HUDEP-2 (cell line): Measurements from ENCODE around the gene FRG2B.
"Not testable (repeated sequence)": the region's sequence is repeated elsewhere in the genome, so short reads cannot be mapped to it uniquely, and the experiment has no call there.

Source experiments
- DNase-seq, 76 experiments: peaks; one replicate each; lab custom pipeline; 2025; ENCODE audit not compliant: unreplicated experiment in 76 of 76; lab: John Stamatoyannopoulos, UW

FRG2B gene

DNA sequence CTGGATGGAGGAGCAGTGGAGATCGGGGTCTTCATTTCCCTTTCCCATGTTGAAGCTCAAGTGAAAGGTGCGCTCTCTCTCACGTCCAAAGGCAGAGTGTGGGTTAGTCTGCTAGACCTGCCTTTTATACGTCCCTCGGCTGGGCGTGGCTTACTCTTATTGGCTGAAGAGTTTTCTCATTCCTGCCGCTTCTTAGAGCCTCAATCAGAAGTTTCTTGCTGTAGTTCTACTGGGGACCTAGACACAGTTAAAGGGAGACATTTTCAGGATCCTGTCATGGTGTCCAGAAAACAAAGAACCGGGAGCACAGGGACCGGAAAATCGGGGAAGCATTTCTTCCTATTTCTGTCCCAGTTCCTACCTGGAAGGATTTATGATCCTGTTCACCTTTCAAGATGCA lies at the start of gene FRG2B:
Gene FRG2B, minus strand, starts transcription at position 101 of the 400 bp plus-strand sequence. Its CDS starts 53 bp downstream, at position 48.
- not testable (repeated sequence) for DNase-seq

- not testable (repeated sequence) for DNase-seq
These were observed 40.9 kb upstream of the FRG2B start for GRCh38 chr10:133667446-133667845.

GRCh38 chr10:133663544-133664160 lies 37.1 kb upstream of the FRG2B start:
- not testable (repeated sequence) for DNase-seq

DNA sequence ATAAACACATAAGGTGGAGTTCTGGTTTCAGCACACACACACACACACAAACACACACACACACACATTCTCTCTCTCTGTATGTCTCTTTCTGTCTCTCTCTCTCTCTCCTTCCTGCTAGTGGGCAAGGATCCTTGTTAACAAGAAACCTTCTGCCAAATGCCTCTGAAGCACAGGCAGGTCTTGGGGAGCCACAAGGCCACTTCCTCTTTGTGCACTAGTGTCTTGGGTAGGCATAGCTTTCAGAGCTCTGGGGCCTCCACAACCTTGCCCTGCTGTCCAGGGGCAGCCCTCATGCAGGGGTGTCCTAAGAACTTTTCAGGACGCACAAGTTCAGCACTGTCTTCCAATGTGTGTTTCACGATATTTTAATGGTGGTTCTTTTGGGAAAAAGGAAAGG lies 34.5 kb upstream of the FRG2B start:
- not testable (repeated sequence) for DNase-seq

DNA sequence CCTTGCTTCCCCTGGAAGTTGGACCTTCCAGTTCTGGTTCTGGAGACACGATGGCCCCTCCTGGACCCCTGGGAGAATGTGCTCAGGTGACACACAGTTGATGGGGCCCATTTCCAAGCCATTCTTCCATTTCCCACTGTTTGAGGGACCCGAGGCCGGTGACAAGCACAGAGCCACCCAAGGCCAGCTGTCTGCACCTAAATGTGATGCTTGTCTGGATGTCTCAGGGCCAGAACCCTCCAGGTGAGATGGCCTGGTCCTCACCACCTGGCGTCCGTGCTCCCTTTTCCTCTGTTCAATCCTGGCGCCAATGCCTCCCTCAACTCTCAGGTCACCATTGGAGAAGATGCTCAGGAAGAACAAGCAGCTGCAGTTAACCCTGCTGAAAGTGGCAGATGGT lies 33.9 kb upstream of the FRG2B start:
- not testable (repeated sequence) for DNase-seq

GRCh38 chr10:133657276-133657675 lies 30.7 kb upstream of the FRG2B start:
- not testable (repeated sequence) for DNase-seq

- DNase-seq, result not testable (repeated sequence)
These were observed 22.4 kb upstream of the FRG2B start for GRCh38 chr10:133648872-133649455.

DNA sequence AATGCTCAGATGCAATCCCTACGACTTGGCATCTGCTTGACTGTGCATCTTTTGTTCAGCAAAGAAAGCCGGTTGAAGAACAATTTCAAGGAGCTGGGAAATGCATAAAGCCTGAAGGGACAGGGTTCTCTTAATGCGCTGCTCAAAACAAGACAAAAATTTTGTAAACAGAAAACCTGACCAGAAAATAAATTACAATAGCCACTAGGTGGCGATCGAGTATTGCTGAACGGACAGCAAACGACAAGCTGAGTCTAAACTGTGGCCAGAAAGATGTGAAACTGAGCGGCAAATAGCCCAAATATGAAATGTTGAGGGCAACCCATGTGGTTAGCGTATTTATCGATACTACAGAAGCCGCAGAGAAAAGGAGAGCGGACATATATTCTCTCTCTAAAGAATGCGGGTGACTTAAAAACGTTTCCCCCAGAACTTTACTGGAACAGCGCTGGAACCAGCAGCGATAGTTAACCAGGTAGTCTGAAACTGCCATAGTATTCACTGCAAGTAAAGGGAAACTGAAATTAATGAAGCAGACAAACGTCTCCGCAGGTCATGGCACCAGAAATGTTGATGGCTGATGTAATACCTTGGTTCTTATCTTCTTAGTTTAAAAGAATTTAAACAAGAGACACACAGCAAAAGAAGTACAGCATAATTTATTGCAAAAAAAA lies 20.6 kb upstream of the FRG2B start:
- not testable (repeated sequence) for DNase-seq

DNA sequence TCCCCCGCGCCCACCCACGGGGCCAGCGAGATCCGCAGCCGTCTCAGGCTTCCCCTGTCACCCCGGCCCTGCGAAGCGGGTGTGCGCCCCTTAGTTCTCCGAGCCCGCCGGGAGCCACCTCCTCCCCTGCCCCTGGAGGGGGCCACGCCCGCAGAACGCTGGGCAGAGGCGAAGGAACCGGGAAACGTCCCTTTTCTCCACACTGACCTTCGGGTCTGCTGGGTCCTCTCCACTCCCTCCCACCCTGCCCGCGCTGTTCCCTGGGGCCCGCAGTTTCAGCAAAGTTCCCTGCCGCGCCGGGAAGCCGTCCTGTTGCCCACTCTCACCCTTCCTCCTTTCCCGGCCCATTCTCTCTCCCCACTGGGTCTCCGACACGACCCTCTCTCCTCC lies 11.2 kb upstream of the FRG2B start:
- not testable (repeated sequence) for DNase-seq

- DNase-seq, result not testable (repeated sequence)
These were observed 10.7 kb upstream of the FRG2B start for GRCh38 chr10:133637202-133637845.

GRCh38 chr10:133630723-133631249 lies 4.2 kb upstream of the FRG2B start:
- DNase-seq, result not testable (repeated sequence)

DNA sequence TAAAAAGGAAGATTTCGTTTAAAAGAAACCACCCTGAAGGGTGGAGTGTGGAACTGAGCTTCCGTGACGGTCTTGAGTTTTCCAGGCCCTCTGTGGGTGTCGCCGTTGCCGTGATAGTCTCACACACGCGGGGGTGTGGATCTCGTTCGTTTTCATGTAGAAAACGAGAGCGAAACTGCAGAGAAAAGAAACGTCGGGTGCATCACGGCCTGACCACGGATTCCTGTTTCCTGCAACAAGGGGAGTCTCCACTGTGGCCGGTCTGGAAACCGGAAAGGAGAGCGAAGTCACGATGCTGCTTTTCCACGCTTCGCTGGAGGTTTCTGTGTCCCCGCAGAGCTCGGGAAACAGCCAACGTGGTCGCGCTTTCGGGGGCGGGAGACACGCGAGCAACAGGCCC lies 4.1 kb downstream of the FRG2B start:
- DNase-seq, result not testable (repeated sequence)

- no peak for DNase-seq
These were observed 7.7 kb downstream of the FRG2B start for GRCh38 chr10:133618851-133619250.

GRCh38 chr10:133617196-133617595 lies 9.4 kb downstream of the FRG2B start:
- no peak for DNase-seq

GRCh38 chr10:133616371-133617130 lies 10.0 kb downstream of the FRG2B start:
- DNase-seq, result no peak

- DNase-seq, result no peak
These were observed 11.6 kb downstream of the FRG2B start for GRCh38 chr10:133614830-133615580.

DNA sequence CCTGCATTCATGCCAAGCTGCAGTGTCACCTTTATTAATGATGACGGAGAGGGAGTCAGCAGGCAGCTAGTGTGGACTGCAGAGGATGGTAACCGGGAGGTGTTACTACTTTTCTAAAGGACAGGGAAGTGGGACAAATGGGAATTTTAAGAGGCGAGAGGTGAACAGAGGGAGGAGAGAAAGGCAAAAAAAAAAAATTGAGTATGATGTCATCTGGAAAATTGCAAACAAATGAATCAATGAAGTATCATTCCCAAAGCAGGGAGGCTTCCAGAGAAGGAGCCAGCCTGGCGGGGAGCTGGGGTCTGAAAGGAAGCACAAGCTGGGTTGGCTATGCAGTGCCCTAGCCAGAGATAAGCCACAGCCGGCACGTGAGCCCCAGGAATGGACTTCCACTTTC lies 12.9 kb downstream of the FRG2B start:
- no peak for DNase-seq

GRCh38 chr10:133611079-133611478 lies 15.5 kb downstream of the FRG2B start:
- no peak for DNase-seq

- DNase-seq, result no peak
These were observed 17.7 kb downstream of the FRG2B start for GRCh38 chr10:133608855-133609254.

- not testable (repeated sequence) for DNase-seq
These were observed 23.2 kb downstream of the FRG2B start for GRCh38 chr10:133603434-133603833.
